CD14-positive monocyte (primary cell): ENCODE results near the gene CDKAL1. TPM values are rescaled to one million over a fixed set of nuclear protein-coding genes. Genes with fewer than 3 reads are reported as not detected.

Experiments
- DNase-seq, 3 donors: peaks; one replicate each; pipeline ENCODE4 v3.0.0-alpha.2; 2011 to 2022
- H2AFZ ChIP-seq: 2 replicates; pipeline ENCODE4 v1.6.0; 2012; ENCODE audit warnings: mild to moderate bottlenecking, low read depth, low read length, inconsistent platforms; ENCODE audit not compliant: insufficient read depth, poor library complexity, severe bottlenecking
- H3K27ac ChIP-seq, 2 donors: 1 replicate in 1 of 2; 2 replicates in 1 of 2; pipeline ENCODE4 v1.5.1; 2012 to 2013; ENCODE audit warnings: low read length in 2 of 2, control low read depth in 1 of 2, inconsistent platforms in 1 of 2, low read depth in 1 of 2, mild to moderate bottlenecking in 1 of 2
- H3K27me3 ChIP-seq, 2 donors: one replicate each; pipeline versions ENCODE4 v1.6.0 to v1.6.1; 2011 to 2013; ENCODE audit warnings: low read length in 2 of 2; ENCODE audit not compliant: control insufficient read depth in 2 of 2, insufficient read depth in 2 of 2
- H3K36me3 ChIP-seq, 2 donors: replicated peaks in 1 of 2; 1 replicate in 1 of 2; 2 replicates in 1 of 2; pipeline versions ENCODE4 v1.5.1 to v1.6.1; 2012 to 2013; ENCODE audit warnings: low read length in 2 of 2, control low read depth in 1 of 2, inconsistent platforms in 1 of 2, mild to moderate bottlenecking in 1 of 2; ENCODE audit not compliant: insufficient read depth in 2 of 2, control insufficient read depth in 1 of 2
- H3K4me1 ChIP-seq, 2 donors: 1 replicate in 1 of 2; 2 replicates in 1 of 2; pipeline versions ENCODE4 v1.5.1 to v1.6.1; 2012 to 2013; ENCODE audit warnings: low read length in 2 of 2, control low read depth in 1 of 2, inconsistent platforms in 1 of 2, mild to moderate bottlenecking in 1 of 2, moderate library complexity in 1 of 2; ENCODE audit not compliant: insufficient read depth in 2 of 2, control insufficient read depth in 1 of 2
- H3K4me2 ChIP-seq: replicated peaks from 2 replicates; pipeline ENCODE3; 2012; ENCODE audit warnings: low read length, moderate library complexity, mild to moderate bottlenecking; ENCODE audit not compliant: poor library complexity, severe bottlenecking; ENCODE audit errors: extremely low read depth
- H3K4me3 ChIP-seq, 3 experiments: fragments of 200-600 bp in 1 of 3; sonication (generic) in 1 of 3; replicated peaks in 1 of 3; 1 replicate in 2 of 3; 2 replicates in 1 of 3; pipeline ENCODE4 v1.5.1; 2011 to 2013; ENCODE audit warnings: low read length in 3 of 3, mild to moderate bottlenecking in 3 of 3, control low read depth in 2 of 3, low read depth in 2 of 3, inconsistent platforms in 1 of 3, moderate library complexity in 1 of 3
- H3K79me2 ChIP-seq: 2 replicates; pipeline ENCODE4 v1.6.0; 2012; ENCODE audit warnings: mild to moderate bottlenecking, control low read depth, inconsistent platforms, low read length, moderate library complexity; ENCODE audit not compliant: insufficient read depth
- H3K9ac ChIP-seq: 2 replicates; pipeline ENCODE4 v1.6.0; 2017; ENCODE audit warnings: low read length, mild to moderate bottlenecking; ENCODE audit not compliant: insufficient read depth, poor library complexity, severe bottlenecking
- H3K9me3 ChIP-seq, 2 donors: replicated peaks in 1 of 2; 1 replicate in 1 of 2; 2 replicates in 1 of 2; pipeline versions ENCODE4 v1.5.1 to v1.6.1; 2012 to 2013; ENCODE audit warnings: low read length in 2 of 2, control low read depth in 1 of 2; ENCODE audit not compliant: control insufficient read depth in 1 of 2, insufficient read depth in 1 of 2
- H4K20me1 ChIP-seq: 2 replicates; pipeline ENCODE4 v1.6.0; 2012; ENCODE audit warnings: mild to moderate bottlenecking, low read length, control low read depth, moderate library complexity; ENCODE audit not compliant: insufficient read depth
- H3K27ac Mint-ChIP-seq, 7 donors: one replicate each; pipeline ENCODE4 v1.8.0; 2020; ENCODE audit warnings: mild to moderate bottlenecking in 7 of 7, mixed read lengths in 7 of 7, moderate library complexity in 6 of 7, inconsistent platforms in 2 of 7
- H3K27me3 Mint-ChIP-seq, 3 donors: one replicate each; pipeline ENCODE4 v1.8.0; 2021 to 2022; ENCODE audit warnings: low read depth in 3 of 3, mild to moderate bottlenecking in 3 of 3, mixed read lengths in 3 of 3, moderate library complexity in 3 of 3, inconsistent platforms in 1 of 3
- H3K36me3 Mint-ChIP-seq, 2 donors: one replicate each; pipeline ENCODE4 v1.8.0; 2020; ENCODE audit warnings: mixed read lengths in 2 of 2, inconsistent platforms in 1 of 2, mild to moderate bottlenecking in 1 of 2
- H3K4me1 Mint-ChIP-seq: one replicate; pipeline ENCODE4 v1.8.0; 2020; ENCODE audit warnings: mild to moderate bottlenecking, mixed read lengths
- H3K4me3 Mint-ChIP-seq, 2 donors: one replicate each; pipeline ENCODE4 v1.8.0; 2020; ENCODE audit warnings: mild to moderate bottlenecking in 2 of 2, mixed read lengths in 2 of 2, moderate library complexity in 1 of 2
- H3K9me3 Mint-ChIP-seq, 7 donors: one replicate each; pipeline ENCODE4 v1.8.0; 2020 to 2022; ENCODE audit warnings: mixed read lengths in 7 of 7, mild to moderate bottlenecking in 6 of 7, moderate library complexity in 6 of 7, inconsistent platforms in 2 of 7
- WGBS: methylation state at CpG from one replicate; pipeline ENCODE4 v1.1.5; 2013; ENCODE audit warnings: missing lambda C conversion rate; ENCODE audit not compliant: insufficient coverage; 5-methylcytosine and 5-hydroxymethylcytosine counted together
- intact Hi-C, 2 donors: fragments of 100-400 bp; cut with micrococcal nuclease; formaldehyde crosslinking; loops; one replicate each; pipeline versions ENCODE4 v1.15.0 to v1.15.1; 2023
- polyA plus RNA-seq, 3 donors: library from polyadenylated mRNA; depleted of rRNA in 1 of 3; unstranded in 2 of 3; stranded (reverse) in 1 of 3; fragments of 300-500 nt in 2 of 3; fragments of >200 nt in 1 of 3; fragmentation: Illumina TruSeq in 2 of 3; gene quantifications; 1 replicate in 2 of 3; 2 replicates in 1 of 3; pipeline ENCODE4 v1.2.3, GENCODE V29; 2012 to 2021
- TF ChIP-seq, protein P1 (sequence below): fragments of 200-600 bp; IDR thresholded peaks from one replicate; pipeline ENCODE4 v1.8.0; 2022; ENCODE audit warnings: antibody characterized with exemption, mild to moderate bottlenecking

Gene CDKAL1
- polyA plus RNA-seq, 3 donors: 3.2 to 12.4 (median 8.3) TPM

DNA sequence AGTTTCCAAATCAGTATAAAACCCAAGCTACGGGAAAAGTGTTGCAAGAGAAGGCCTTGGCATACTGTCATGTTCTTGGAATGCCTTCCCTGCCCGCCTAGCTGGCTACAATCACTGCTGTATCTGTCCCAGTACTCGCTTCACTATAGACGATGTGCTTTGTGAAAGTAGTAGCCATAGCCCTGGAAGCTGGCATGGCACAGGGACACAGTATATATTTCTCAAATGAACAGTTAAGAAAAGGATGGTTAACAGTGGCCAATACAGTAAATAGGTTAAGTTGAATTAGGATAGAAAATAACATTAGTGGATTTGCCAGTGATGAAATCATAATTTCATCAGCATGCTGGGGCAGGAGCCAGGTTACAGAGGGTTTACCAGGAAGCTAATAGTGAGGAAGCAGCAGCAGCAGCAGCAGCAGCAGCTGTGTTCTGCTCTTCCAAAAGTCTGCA lies 499.3 kb downstream of the CDKAL1 start:
- Mint-ChIP-seq H3K27me3 (peaks cover 0 to 2% (median 1%) of the 10 kb centered on the region in 3 donors), H3K4me3 (no peak overlapping the region), H3K4me1 (no peaks in the 10 kb centered on the region), H3K27ac (peak overlapping the region in 1 of 7 donors; percentile 15), H3K9me3 (peaks cover 0 to 2% (median 0%) of the 10 kb centered on the region in 7 donors), H3K36me3 (peaks cover 4 to 7% of the 10 kb centered on the region in 2 donors)
- Histone ChIP-seq H4K20me1 (no peaks in the 10 kb centered on the region), H3K27me3 (no peaks in the 10 kb centered on the region), H3K79me2 (no peaks in the 10 kb centered on the region), H3K9me3 (no peaks in the 10 kb centered on the region), H3K27ac (no peak overlapping the region), H3K9ac (no peak overlapping the region), H3K4me1 (no peaks in the 10 kb centered on the region), H2AFZ (no peak overlapping the region), H3K4me2 (no peak overlapping the region), H3K4me3 (no peak overlapping the region), H3K36me3 (no peaks in the 10 kb centered on the region)
- TF ChIP-seq, protein P1, sequence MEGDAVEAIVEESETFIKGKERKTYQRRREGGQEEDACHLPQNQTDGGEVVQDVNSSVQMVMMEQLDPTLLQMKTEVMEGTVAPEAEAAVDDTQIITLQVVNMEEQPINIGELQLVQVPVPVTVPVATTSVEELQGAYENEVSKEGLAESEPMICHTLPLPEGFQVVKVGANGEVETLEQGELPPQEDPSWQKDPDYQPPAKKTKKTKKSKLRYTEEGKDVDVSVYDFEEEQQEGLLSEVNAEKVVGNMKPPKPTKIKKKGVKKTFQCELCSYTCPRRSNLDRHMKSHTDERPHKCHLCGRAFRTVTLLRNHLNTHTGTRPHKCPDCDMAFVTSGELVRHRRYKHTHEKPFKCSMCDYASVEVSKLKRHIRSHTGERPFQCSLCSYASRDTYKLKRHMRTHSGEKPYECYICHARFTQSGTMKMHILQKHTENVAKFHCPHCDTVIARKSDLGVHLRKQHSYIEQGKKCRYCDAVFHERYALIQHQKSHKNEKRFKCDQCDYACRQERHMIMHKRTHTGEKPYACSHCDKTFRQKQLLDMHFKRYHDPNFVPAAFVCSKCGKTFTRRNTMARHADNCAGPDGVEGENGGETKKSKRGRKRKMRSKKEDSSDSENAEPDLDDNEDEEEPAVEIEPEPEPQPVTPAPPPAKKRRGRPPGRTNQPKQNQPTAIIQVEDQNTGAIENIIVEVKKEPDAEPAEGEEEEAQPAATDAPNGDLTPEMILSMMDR: no peak
- 93% methylated on average over 3 of the region's 4 CpGs for WGBS
- no peak for DNase-seq
- intact Hi-C loops: no loop called here

DNA sequence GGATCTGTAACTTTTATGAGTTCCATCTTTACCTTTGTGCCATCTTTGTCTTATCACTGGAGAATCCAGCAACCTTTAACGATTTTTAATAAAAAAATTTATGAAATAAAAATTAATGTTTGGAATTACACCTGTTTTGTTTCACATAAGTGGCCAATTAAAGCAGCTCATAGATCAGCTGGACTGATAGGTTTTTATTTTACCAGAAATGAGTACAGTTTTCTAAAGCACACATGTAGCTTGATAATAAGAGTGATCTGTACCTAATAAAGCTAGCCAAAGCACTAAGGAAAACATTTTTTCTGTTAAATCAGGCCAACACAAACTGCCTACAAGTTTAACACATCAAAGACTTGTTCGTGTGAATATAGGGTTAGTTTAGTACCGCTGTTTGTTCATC lies 500.1 kb downstream of the CDKAL1 start:
- H3K27me3 Mint-ChIP-seq: peaks cover 0 to 1% (median 0%) of the 10 kb centered on the region in 3 donors
- H3K4me1 Mint-ChIP-seq: no peaks in the 10 kb centered on the region
- WGBS: no CpG with 5 or more reads among the region's 3 CpGs
- peaks cover 4 to 5% of the 10 kb centered on the region in 2 donors for H3K36me3 Mint-ChIP-seq
- no peak overlapping the region for H2AFZ ChIP-seq
- intact Hi-C loops: no loop called here
- H3K4me2 ChIP-seq: no peak overlapping the region
- H3K27me3 ChIP-seq: no peaks in the 10 kb centered on the region
- peaks cover 0 to 1% (median 0%) of the 10 kb centered on the region in 7 donors for H3K9me3 Mint-ChIP-seq
- H3K36me3 ChIP-seq: no peaks in the 10 kb centered on the region
- H3K4me3 ChIP-seq: no peak overlapping the region
- no peaks in the 10 kb centered on the region for H4K20me1 ChIP-seq
- TF ChIP-seq, protein P1: no peak
- DNase-seq: no peak
- H3K79me2 ChIP-seq: no peaks in the 10 kb centered on the region
- no peak overlapping the region for H3K9ac ChIP-seq
- no peak overlapping the region for H3K27ac ChIP-seq
- no peak overlapping the region for H3K4me3 Mint-ChIP-seq
- H3K4me1 ChIP-seq: no peaks in the 10 kb centered on the region
- H3K27ac Mint-ChIP-seq: no peak overlapping the region
- H3K9me3 ChIP-seq: no peaks in the 10 kb centered on the region
